Smooth muscle cell of trachea (primary cell): ENCODE results near the gene MAGEE1. TPM values are rescaled to one million over a fixed set of nuclear protein-coding genes. Genes with fewer than 3 reads are reported as not detected.

ENCODE experiments used
- total RNA-seq: library from RNA; depleted of rRNA; stranded (reverse); fragments of >200 nt; gene quantifications from 2 replicates; pipeline ENCODE4 v1.2.1, GENCODE V29; 2014

MAGEE1 gene, protein sequence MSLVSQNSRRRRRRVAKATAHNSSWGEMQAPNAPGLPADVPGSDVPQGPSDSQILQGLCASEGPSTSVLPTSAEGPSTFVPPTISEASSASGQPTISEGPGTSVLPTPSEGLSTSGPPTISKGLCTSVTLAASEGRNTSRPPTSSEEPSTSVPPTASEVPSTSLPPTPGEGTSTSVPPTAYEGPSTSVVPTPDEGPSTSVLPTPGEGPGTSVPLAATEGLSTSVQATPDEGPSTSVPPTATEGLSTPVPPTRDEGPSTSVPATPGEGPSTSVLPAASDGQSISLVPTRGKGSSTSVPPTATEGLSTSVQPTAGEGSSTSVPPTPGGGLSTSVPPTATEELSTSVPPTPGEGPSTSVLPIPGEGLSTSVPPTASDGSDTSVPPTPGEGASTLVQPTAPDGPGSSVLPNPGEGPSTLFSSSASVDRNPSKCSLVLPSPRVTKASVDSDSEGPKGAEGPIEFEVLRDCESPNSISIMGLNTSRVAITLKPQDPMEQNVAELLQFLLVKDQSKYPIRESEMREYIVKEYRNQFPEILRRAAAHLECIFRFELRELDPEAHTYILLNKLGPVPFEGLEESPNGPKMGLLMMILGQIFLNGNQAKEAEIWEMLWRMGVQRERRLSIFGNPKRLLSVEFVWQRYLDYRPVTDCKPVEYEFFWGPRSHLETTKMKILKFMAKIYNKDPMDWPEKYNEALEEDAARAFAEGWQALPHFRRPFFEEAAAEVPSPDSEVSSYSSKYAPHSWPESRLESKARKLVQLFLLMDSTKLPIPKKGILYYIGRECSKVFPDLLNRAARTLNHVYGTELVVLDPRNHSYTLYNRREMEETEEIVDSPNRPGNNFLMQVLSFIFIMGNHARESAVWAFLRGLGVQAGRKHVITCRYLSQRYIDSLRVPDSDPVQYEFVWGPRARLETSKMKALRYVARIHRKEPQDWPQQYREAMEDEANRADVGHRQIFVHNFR
- total RNA-seq: 1.9 and 2.3 TPM in 2 replicates

DNA sequence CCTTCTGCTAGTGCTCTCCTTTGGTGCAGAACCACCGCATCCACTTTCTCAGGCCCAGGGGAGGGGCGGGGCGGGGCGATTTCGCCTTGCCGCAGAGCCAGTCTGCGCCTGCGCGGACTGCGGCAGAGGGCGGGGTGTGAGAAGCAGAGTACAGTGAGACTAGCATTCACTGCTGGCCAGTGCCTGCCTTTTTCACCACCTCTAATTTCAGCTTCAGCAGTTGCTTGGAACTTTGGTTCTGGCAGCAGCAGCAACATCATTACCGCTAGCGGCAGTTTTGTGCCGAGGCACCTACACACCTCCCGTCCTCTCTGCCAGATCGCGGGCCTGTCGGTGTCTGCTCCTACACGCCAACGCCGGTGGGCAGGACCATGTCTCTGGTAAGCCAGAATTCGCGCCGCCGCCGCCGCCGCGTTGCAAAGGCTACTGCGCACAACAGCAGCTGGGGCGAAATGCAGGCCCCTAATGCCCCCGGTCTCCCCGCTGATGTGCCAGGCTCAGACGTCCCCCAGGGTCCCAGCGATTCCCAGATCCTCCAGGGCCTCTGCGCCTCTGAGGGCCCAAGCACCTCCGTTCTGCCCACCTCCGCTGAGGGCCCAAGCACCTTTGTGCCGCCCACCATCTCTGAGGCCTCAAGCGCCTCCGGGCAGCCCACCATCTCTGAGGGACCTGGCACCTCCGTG, at the start of gene MAGEE1:
TSS of gene MAGEE1 (plus strand) at position 151 of the 683 bp plus-strand sequence. CDS start at position 372, 221 bp downstream.

